ENCODE data around the gene ATL1.
A peak's percentile ranks its signal among the peaks of the same experiment; 100 is the strongest.

The ATL1 gene

GRCh38 chr14:50559990-50560930 lies at the start of gene ATL1:
Gene ATL1 (plus strand): TSS chr14:50560145. CDS start chr14:50560266, 121 bp downstream.
- H3K36me3 ChIP-seq, result 0 out of 2 replicates have a peak, but pooled peaks cover 3% of the 10 kb centered on the region
- peak within 1 kb of the TSS; percentile 72 for H3K4me3 ChIP-seq (ENCODE audit: low read depth, low read length)
- TF ChIP-seq CTCF (IDR thresholded peaks at IDR 0.05; ENCODE audit: low read depth, low read length), result no peak
- H3K27me3 ChIP-seq (ENCODE audit: insufficient read depth, low read depth, severe bottlenecking), result no peaks in the 10 kb centered on the region
- H3K9me3 ChIP-seq (ENCODE audit: severe bottlenecking), result no peaks in the 10 kb centered on the region
- DNase-seq, result peak; percentile 74
- peak within 1 kb of the TSS; percentile 91 for H3K27ac ChIP-seq

GRCh38 chr14:50510157-50510556 lies 49.8 kb upstream of the ATL1 start:
- H3K27me3 ChIP-seq (ENCODE audit: insufficient read depth, low read depth, severe bottlenecking), result no peaks in the 10 kb centered on the region
- no peak for TF ChIP-seq CTCF (IDR thresholded peaks at IDR 0.05; ENCODE audit: low read depth, low read length)
- no peak overlapping the region for H3K27ac ChIP-seq
- no peak overlapping the region for H3K4me3 ChIP-seq (ENCODE audit: low read depth, low read length)
- no peak for DNase-seq
- H3K36me3 ChIP-seq, result no peaks in the 10 kb centered on the region; the same call in 1 of the 2 replicates
- no peaks in the 10 kb centered on the region for H3K9me3 ChIP-seq (ENCODE audit: severe bottlenecking)

- no peaks in the 10 kb centered on the region; the same call in 1 of the 2 replicates for H3K36me3 ChIP-seq
Observed at GRCh38 chr14:50512463-50512862, 47.5 kb upstream of the ATL1 start.

GRCh38 chr14:50516091-50516490 lies 43.9 kb upstream of the ATL1 start:
- peak; percentile 58 for DNase-seq
- H3K4me3 ChIP-seq (ENCODE audit: low read depth, low read length), result no peak overlapping the region
- no peak overlapping the region for H3K27ac ChIP-seq
- H3K9me3 ChIP-seq (ENCODE audit: severe bottlenecking), result no peaks in the 10 kb centered on the region
- H3K27me3 ChIP-seq (ENCODE audit: insufficient read depth, low read depth, severe bottlenecking), result no peaks in the 10 kb centered on the region
- no peaks in the 10 kb centered on the region; the same call in 1 of the 2 replicates for H3K36me3 ChIP-seq
- no peak for TF ChIP-seq CTCF (IDR thresholded peaks at IDR 0.05; ENCODE audit: low read depth, low read length)

More at GRCh38 chr14:50512463-50512862, 47.5 kb upstream of the ATL1 start:
- DNase-seq, result no peak
- H3K9me3 ChIP-seq (ENCODE audit: severe bottlenecking), result no peaks in the 10 kb centered on the region
- no peaks in the 10 kb centered on the region for H3K27me3 ChIP-seq (ENCODE audit: insufficient read depth, low read depth, severe bottlenecking)
- TF ChIP-seq CTCF (IDR thresholded peaks at IDR 0.05; ENCODE audit: low read depth, low read length), result no peak
- H3K4me3 ChIP-seq (ENCODE audit: low read depth, low read length), result no peak overlapping the region
- no peak overlapping the region for H3K27ac ChIP-seq

GRCh38 chr14:50520947-50521815 lies 38.8 kb upstream of the ATL1 start:
- TF ChIP-seq CTCF (IDR thresholded peaks at IDR 0.05; ENCODE audit: low read depth, low read length), result no peak
- H3K36me3 ChIP-seq, result no peaks in the 10 kb centered on the region; the same call in 1 of the 2 replicates
- no peaks in the 10 kb centered on the region for H3K9me3 ChIP-seq (ENCODE audit: severe bottlenecking)
- no peak for DNase-seq
- H3K4me3 ChIP-seq (ENCODE audit: low read depth, low read length), result no peak overlapping the region
- H3K27ac ChIP-seq, result no peak overlapping the region
- H3K27me3 ChIP-seq (ENCODE audit: insufficient read depth, low read depth, severe bottlenecking), result no peaks in the 10 kb centered on the region
